Stimulated activated CD4-positive, alpha-beta T cell treated with anti-CD3 and anti-CD28 coated beads, Interleukin-15, amount 100 ng/mL, for 1 hour (primary cell): Measurements from ENCODE around the gene CYP2D6.
"Not testable (repeated sequence)": the region's sequence is repeated elsewhere in the genome, so short reads cannot be mapped to it uniquely, and the experiment has no call there.

ENCODE experiments used
- DNase-seq, 2 donors: peaks; one replicate each; pipeline ENCODE4 v3.0.0-alpha.2; 2020; ENCODE audit warnings: low read depth in 1 of 2, low spot score in 1 of 2

CYP2D6 gene

GRCh38 chr22:42158456-42159132 lies 28.0 kb upstream of the CYP2D6 start:
- DNase-seq, result no peak

DNA sequence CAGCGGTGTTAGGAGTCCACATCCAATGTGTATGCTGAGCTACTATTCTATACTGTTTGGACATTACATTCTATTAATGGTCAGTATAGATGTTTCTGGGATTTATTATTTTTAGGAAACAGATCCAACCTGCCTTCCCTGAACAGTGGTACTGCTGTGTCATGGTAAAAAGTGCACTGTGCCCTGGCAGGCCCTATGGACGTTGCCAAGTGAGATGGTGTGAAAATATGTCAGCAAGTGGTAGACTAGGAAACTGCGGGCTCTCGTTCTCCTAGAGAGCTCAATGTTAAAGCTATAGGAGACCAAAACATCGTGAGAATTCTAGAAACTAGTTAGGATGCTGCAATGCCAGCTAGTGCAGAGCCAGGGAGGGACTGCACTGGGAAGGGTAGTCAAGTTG lies 26.0 kb upstream of the CYP2D6 start:
- no peak for DNase-seq

DNA sequence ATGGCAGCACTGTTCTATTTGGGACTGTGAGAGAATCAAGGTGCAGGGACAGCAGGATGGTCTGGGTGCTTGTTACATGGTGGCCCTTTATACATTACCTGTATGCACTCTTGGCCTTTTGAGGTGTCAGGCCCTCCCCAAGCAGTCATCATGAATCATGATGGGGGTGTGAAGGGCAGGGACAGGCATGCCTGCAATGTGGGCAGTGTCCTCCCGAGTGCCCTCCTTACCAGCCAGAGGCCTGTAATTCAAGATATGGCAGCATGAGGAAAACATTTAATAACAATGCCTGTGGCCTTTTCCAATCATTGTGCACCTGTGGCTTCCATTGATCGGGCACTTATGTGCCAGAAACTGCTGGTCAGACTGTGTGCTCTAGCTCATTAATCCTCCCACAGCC lies 25.5 kb upstream of the CYP2D6 start:
- DNase-seq, result no peak

- no peak for DNase-seq
These were observed 24.5 kb upstream of the CYP2D6 start for GRCh38 chr22:42155053-42155543.

DNA sequence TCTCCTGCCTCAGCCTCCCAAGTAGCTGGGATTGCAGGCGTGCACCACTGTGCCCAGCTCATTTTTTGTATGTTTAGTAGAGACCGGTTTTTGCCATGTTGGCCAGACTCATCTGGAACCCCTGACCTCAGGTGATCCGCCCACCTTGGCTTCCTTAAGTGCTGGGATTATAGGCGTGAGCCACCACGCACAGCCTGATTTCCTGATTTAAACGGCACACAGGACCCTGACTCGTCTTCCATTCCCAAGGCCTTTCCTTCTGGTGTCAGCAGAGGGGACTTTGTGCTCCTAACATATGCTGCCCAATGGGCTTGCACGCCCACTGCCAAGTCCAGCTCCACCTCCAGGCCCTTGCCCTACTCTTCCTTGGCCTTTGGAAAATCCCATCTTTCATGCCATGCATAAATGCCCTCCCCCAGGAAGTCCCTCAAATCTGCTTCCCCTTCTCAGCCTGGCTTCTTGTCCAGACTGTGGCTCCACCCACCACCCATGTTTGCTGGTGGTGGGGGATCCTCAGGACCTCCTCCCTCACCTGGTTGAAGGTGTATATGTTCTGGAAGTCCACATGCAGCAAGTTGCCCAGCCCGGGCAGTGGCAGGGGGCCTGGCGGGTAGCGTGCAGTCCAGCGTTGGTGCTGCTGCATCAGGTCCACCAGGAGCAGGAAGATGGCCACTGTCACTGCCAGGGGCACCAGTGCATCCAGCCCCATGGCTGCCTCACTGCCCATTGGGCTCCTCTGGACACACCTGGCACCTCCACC lies 23.9 kb upstream of the CYP2D6 start:
- no peak for DNase-seq

DNA sequence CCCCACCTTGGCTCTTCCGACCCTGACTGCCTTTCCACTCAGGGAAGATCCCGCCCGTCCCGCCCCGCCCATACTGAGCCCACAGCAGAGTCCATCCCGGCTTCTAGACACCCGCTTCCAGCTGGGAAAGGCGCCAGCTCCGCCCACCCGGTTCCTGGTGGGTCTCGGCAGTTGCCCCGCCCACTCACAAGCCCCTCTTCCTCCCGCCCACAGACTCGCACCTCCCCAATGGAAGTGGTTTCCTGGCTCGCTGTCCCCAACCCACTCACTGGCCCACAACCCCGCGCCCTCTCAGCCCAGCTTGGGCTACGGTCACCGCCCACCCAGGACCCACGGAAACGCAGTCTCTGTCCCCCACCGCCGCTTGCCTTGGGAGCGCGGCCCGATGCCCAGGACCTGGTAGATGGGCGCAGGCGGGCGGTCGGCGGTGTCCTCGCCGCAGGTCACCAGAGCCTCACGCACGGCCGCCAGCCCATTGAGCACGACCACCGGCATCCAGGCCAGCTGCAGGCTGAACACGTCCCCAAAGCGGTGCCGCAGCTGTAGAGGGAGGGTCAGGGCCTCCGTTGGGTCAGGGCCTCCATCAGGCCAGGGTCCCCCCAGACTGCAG lies 22.2 kb upstream of the CYP2D6 start:
- DNase-seq, result no peak

- no peak for DNase-seq
These were observed 21.5 kb upstream of the CYP2D6 start for GRCh38 chr22:42151924-42152635.

DNA sequence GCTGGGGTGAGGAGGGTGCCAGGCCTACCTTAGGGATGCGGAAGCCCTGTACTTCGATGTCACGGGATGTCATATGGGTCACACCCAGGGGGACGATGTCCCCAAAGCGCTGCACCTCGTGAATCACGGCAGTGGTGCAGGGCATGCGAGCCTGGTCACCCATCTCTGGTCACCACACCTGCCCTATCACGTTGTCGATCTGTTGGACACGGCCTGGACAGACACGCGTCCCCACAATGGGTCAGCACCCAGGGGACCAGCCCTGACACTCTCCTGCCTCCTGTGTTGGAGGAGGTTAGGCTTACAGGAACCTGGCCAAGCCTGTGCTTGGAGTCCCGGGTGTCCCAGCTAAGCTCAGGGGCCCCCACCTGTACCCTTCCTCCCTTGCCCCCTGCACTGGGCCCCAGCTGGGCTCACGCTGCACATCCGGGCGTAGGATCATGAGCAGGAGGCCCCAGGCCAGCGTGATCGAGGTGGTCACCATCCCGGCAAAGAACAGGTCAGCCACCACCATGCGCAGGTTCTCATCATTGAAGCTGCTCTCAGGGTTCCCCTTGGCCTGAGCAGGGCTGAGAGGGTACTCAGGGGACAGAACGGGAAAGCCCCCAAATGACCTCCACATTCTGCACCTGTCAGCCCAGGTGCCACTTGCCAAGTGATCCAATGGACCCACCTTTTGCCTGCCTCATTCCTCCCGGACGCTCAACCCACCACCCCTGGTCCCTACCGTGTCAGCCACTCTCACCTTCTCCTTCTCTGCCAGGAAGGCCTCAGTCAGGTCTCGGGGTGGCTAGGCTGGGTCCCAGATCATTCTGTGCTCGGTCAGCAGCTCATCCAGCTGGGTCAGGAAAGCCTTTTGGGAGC lies 20.3 kb upstream of the CYP2D6 start:
- no peak for DNase-seq

- DNase-seq, result not testable (repeated sequence)
These were observed 19.2 kb upstream of the CYP2D6 start for GRCh38 chr22:42149798-42150197.

- DNase-seq, result no peak
These were observed 14.6 kb upstream of the CYP2D6 start for GRCh38 chr22:42145175-42145574.

DNA sequence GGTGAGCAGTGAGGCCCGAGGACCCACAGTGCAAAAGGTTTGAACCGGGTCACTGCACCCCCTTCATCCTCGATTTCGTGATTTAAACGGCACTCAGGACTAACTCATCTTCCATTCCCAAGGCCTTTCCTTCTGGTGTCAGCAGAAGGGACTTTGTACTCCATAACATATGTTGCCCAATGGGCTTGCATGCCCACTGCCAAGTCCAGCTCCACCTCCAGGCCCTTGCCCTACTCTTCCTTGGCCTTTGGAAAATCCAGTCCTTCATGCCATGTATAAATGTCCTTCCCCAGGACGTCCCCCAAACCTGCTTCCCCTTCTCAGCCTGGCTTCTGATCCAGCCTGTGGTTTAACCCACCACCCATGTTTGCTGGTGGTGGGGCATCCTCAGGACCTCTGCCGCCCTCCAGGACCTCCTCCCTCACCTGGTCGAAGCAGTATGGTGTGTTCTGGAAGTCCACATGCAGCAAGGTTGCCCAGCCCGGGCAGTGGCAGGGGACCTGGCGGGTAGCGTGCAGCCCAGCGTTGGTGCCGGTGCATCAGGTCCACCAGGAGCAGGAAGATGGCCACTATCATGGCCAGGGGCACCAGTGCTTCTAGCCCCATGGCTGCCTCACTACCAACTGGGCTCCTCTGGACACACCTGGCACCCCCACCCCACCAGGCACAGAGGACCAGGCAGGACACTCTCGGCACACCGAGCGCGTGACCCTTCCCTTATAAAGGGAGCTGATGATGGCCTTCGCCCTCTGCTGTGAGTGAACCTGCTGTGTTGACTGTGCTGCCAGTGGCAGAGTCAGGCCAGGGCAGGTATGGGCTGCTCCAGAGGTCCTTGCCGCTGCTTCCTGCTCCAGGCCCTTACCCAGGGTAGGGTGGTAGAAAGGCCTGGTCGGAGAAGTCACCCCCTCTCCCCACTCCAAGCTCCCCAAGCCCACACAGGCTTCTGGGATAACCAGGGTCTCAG lies 13.5 kb upstream of the CYP2D6 start:
- not testable (repeated sequence) for DNase-seq

DNA sequence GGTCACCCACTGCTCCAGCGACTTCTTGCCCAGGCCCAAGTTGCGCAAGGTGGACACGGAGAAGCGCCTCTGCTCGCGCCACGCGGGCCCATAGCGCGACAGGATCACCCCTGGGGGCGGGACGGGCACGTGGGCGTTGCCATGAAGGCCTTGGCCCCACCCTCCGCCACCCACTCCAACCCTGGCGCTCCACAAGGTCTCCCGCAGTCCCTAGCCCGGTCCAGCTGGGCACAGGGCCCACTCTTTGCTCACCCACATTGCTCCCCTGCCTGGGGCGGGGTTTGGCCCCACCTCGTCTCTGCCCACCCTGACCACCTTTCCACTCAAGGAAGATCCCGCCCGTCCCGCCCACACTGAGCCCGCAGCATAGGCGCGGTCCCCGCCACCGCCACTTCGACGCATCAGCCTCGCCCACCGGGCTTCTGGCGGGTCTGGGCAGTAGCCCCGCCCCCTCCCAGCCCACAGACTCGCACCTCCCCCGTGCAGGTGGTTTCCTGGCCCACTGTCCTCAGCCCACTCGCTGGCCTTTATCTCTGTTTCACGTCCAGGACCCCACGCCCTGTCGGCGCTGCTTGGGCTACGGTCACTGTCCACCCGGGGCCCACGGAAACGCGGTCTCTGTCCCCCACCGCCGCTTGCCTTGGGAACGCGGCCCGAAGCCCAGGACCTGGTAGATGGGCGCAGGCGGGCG lies 12.3 kb upstream of the CYP2D6 start:
- DNase-seq, result no peak

DNA sequence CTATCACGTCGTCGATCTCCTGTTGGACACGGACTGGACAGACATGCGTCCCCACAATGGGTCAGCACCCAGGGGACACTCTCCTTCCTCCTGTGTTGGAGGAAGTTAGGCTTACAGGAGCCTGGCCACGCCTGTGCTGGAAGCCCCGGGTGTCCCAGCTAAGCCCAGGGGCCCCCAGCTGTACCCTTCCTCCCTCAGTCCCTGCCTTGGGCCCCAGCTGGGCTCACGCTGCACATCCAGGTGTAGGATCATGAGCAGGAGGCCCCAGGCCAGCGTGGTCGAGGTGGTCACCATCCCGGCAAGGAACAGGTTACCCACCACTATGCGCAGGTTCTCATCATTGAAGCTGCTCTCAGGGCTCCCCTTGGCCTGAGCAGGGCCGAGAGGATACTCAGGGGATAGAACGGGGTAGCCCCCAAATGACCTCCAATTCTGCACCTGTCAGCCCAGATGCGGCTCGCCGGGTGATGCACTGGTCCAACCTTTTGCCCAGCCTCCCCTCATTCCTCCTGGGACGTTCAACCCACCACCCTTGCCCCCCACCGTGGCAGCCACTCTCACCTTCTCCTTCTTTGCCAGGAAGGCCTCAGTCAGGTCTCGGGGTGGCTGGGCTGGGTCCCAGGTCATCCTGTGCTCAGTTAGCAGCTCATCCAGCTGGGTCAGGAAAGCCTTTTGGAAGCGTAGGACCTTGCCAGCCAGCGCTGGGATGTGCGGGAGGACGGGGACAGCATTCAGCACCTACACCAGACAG lies 10.9 kb upstream of the CYP2D6 start:
- not testable (repeated sequence) for DNase-seq

DNA sequence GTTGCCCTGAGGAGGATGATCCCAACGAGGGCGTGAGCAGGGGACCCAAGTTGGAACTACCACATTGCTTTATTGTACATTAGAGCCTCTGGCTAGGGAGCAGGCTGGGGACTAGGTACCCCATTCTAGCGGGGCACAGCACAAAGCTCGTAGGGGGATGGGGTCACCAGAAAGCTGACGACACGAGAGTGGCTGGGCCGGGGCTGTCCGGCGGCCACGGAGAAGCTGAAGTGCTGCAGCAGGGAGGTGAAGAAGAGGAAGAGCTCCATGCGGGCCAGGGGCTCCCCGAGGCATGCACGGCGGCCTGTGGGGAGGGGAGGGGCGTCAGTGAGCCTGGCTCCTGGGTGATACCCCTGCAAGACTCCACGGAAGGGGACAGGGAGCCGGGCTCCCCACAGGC lies 9.5 kb upstream of the CYP2D6 start:
- DNase-seq, result not testable (repeated sequence)

- not testable (repeated sequence) for DNase-seq
These were observed 8.9 kb upstream of the CYP2D6 start for GRCh38 chr22:42139508-42139907.

DNA sequence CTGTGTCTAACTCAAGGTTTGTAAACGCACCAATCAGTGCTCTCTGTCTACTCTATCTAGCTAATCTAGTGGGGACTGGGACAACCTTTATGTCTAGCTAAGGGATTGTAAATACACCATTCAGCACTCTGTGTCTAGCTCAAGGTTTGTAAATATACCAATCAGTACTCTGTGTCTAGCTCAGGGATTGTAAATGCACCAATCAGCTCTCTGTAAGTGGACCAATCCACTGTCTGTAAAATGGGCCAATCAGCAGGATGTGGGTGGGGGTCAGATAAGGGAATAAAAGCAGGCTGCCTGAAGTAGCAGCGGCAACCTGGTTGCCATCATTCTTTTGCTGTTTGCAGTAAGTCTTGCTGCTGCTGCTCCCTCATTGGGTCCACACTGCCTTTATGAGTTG lies 8.4 kb upstream of the CYP2D6 start:
- DNase-seq, result no peak

DNA sequence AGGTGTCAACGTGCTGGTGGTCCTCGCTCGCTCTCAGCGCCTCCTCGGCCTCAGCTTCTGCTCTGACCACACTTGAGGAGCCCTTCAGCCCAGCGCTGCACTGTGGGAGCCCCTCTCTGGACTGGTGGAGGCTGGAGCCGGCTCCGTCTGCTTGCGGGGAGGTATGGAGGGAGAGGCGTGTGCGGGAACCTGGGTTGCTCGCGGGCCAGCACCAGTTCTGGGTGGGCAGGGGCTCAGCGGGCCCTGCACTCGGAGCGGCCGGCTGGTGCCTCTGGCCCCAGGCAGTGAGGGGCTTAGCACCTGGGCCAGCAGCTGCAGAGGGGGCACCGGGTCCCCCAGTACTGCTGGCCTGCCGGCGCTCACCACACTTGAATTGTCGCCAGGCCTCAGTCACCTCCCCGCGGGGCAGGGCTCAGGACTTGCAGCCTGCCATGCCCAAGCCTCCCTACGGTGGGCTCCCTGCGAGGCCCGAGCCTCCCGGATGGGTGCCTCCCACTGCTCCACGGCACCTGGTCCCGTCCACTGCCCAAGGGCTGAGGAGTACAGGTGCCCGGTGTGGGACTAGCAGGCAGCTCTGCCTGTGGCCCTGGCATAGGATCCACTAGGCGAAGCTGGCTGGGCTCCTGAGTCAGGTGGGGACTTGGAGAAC lies 7.6 kb upstream of the CYP2D6 start:
- no peak for DNase-seq

DNA sequence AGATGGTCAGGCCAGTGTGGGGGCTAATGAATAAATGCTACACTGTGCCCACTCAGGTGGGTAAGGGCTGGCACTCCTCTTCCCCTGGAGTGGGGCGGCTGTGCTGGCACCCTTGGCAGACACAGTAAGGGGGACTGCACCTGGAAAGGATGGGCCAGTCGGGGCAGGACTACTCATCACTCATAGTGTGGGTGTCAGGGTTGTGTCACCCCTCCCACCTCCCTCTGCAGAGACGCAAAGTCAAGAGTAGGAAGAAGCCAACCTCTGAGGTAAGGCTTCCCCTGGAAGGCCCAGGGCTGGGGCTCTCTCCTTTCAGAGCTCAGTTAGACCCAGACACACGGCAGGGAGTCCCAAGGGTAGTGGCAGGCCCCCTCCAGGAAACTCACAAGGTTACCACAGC lies 5.1 kb upstream of the CYP2D6 start:
- not testable (repeated sequence) for DNase-seq
